ENCODE data around the gene CYP2D6.
"Not testable (repeated sequence)": the region's sequence is repeated elsewhere in the genome, so short reads cannot be mapped to it uniquely, and the experiment has no call there.

CYP2D6 gene

GRCh38 chr22:42130639-42131431 is at the start of gene CYP2D6:
Gene CYP2D6, minus strand, starts transcription at chr22:42130810. Its CDS starts 19 bp downstream, at chr22:42130791.
- H3K4me3 ChIP-seq (ENCODE audit: low read depth, low read length); CTCF ChIA-PET; DNase-seq (ENCODE audit: low read depth, low spot score); POLR2A ChIA-PET: not testable (repeated sequence)

GRCh38 chr22:42179616-42180015 is 49.0 kb upstream of the CYP2D6 start:
- POLR2A ChIA-PET, result no interaction called here
- TF ChIP-seq CTCF (IDR thresholded peaks at IDR 0.05; ENCODE audit: insufficient read depth, low read length, missing control alignments), result no peak
- DNase-seq (ENCODE audit: low read depth, low spot score), result peak; percentile 67
- no peak overlapping the region for H3K4me3 ChIP-seq (ENCODE audit: low read depth, low read length)
- CTCF ChIA-PET, result interaction anchor here (1.0 kb wide), 1 partner anchor 10 kb away, joined by 3 read pairs; no protein-coding TSS in a partner anchor

DNA sequence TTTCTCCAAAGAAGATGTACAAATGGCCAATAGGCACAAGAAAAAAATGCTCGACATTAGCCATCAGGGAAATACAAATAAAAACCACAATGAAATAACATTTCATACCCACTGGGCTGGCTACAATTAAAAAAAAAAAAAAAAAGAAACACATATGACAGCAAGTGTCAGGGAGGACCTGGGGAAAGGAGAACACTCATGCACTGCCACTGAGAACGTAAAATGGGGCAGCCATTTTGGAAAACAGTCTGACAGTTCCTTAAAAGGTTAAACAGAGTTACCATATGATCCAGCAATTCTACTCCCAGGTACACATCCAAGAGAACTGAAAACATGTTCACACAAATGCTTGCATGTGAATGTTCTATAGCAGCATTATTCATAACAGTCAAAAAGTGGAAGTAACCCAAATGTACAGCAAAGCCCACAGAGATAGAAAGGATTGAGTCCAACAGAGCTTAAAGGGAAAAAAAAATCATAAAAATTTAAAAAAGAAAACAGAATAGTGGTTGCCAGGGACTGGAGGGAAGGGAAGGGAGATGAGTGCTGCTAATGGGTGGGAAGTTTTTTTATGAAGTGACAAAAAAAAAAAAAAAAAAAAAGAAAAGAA is 48.4 kb upstream of the CYP2D6 start:
- H3K4me3 ChIP-seq (ENCODE audit: low read depth, low read length), result no peak overlapping the region
- CTCF ChIA-PET, result interaction anchor here (0.6 to 1.0 kb wide), 2 partner anchors 9 to 118 kb away, joined by 3 read pairs; no protein-coding TSS in a partner anchor
- POLR2A ChIA-PET, result no interaction called here

GRCh38 chr22:42177891-42178336 is 47.3 kb upstream of the CYP2D6 start:
- no peak for TF ChIP-seq CTCF (IDR thresholded peaks at IDR 0.05; ENCODE audit: insufficient read depth, low read length, missing control alignments)
- no peak overlapping the region for H3K4me3 ChIP-seq (ENCODE audit: low read depth, low read length)
- ChIA-PET POLR2A (no interaction called here), CTCF (interaction anchor here (1.4 kb wide), 1 partner anchor 261 kb away, joined by 5 read pairs; no protein-coding TSS in a partner anchor)
- no peak for DNase-seq (ENCODE audit: low read depth, low spot score)

More for the DNA sequence above, 48.4 kb upstream of the CYP2D6 start:
- no peak for TF ChIP-seq CTCF (IDR thresholded peaks at IDR 0.05; ENCODE audit: insufficient read depth, low read length, missing control alignments)
- no peak for DNase-seq (ENCODE audit: low read depth, low spot score)

DNA sequence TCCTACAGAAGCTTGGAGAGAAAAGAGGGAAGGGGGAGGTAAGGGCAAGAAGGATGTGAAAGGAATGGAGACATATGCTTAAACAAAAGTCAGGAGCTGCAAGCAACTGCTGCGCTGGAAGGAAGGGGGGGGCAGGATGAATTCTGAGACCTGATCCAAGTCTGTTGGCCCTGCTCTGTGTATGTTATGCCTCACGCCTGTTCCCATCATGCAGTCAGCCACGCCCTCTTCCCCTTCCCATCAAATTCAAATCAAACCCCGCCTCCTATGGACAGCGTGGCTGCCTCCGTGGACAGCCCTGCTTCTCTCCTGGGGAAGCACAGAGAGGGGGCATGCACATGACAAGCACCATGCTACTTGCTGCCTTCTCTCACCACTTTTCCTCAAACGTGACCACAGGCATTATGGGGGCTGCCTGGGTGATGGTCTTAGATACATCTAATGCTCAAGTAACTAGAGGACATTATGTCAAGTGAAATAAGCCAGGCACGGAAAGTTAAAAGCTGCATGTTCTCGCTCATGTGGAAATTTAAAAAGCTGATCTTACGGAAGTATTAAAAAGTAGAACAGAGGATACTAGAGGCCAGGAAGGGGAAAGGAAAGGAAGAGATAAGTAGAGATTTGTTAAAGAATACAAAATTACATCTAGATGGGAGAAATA is 45.8 kb upstream of the CYP2D6 start:
- ChIA-PET POLR2A (no interaction called here), CTCF (interaction anchor here (1.3 kb wide), 1 partner anchor 85 kb away, joined by 5 read pairs; no protein-coding TSS in a partner anchor)
- TF ChIP-seq CTCF (IDR thresholded peaks at IDR 0.05; ENCODE audit: insufficient read depth, low read length, missing control alignments), result no peak

DNA sequence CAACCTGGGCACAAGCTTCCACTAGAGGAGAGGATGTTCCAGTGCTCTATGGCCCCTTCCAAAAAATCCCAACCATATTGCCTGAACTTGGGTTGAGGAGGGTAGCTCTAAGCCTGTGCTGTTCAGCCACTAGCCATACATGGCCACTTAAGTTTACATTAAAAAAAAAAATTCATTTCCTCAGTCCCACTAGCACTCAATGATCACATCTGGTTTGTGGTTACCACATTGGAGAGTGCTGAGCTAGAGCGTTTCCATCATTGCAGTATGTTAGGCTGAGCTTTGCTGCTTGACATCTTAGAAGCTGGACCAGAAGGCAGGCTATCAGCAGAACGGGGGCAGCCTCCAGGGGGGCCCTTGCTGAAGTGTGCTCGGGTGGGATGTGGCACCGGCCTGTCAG is 43.5 kb upstream of the CYP2D6 start:
- no peak for DNase-seq (ENCODE audit: low read depth, low spot score)
- TF ChIP-seq CTCF (IDR thresholded peaks at IDR 0.05; ENCODE audit: insufficient read depth, low read length, missing control alignments), result no peak
- CTCF ChIA-PET, result interaction anchor here (0.7 to 9.7 kb wide), 5 partner anchors 99 to 300 kb away, joined by 3 to 114 read pairs (median 4); no protein-coding TSS in a partner anchor
- POLR2A ChIA-PET, result no interaction called here
- no peak overlapping the region for H3K4me3 ChIP-seq (ENCODE audit: low read depth, low read length)

More for the DNA sequence above, 45.8 kb upstream of the CYP2D6 start:
- no peak for DNase-seq (ENCODE audit: low read depth, low spot score)
- H3K4me3 ChIP-seq (ENCODE audit: low read depth, low read length), result no peak overlapping the region
